ENCODE measurements around the gene CD302.

GRCh38 chr2:159742846-159743245, 55.2 kb downstream of the CD302 start:
- TF ChIP-seq RCOR1 (IDR thresholded peaks at IDR 0.05; ENCODE audit: insufficient replicate concordance, low read length) (no peak), MXI1 (IDR thresholded peaks at IDR 0.05; ENCODE audit: borderline replicate concordance, low read depth, low read length) (no peak)
- TF ChIP-seq, protein P1, sequence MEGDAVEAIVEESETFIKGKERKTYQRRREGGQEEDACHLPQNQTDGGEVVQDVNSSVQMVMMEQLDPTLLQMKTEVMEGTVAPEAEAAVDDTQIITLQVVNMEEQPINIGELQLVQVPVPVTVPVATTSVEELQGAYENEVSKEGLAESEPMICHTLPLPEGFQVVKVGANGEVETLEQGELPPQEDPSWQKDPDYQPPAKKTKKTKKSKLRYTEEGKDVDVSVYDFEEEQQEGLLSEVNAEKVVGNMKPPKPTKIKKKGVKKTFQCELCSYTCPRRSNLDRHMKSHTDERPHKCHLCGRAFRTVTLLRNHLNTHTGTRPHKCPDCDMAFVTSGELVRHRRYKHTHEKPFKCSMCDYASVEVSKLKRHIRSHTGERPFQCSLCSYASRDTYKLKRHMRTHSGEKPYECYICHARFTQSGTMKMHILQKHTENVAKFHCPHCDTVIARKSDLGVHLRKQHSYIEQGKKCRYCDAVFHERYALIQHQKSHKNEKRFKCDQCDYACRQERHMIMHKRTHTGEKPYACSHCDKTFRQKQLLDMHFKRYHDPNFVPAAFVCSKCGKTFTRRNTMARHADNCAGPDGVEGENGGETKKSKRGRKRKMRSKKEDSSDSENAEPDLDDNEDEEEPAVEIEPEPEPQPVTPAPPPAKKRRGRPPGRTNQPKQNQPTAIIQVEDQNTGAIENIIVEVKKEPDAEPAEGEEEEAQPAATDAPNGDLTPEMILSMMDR (conservative IDR thresholded peaks at IDR 0.05; ENCODE audit: low read depth, low read length): no peak
